H54 (cell line): ENCODE results near the gene GNLY.

Experiments used
- DNase-seq: peaks from one replicate; pipeline ENCODE4 v3.0.0; 2011; ENCODE audit warnings: low spot score, mixed read lengths; ENCODE audit not compliant: insufficient read length
- FAIRE-seq: peaks from 3 replicates; lab custom pipeline; 2011; peaks lifted over from hg19 to GRCh38; lab: Jason Lieb, UNC
- POLR2A ChIP-seq: IDR thresholded peaks from 2 replicates; pipeline ENCODE4 v1.6.1; 2011; ENCODE audit warnings: low read depth, mild to moderate bottlenecking, low read length

GNLY gene

GRCh38 chr2:85684806-85685205 lies 9.4 kb upstream of the GNLY start:
- FAIRE-seq (no peak), DNase-seq (no peak)
- TF ChIP-seq POLR2A, result no peak

GRCh38 chr2:85690932-85691331 lies 3.2 kb upstream of the GNLY start:
- FAIRE-seq (no peak), DNase-seq (no peak)

GRCh38 chr2:85692039-85692645 lies 2.0 kb upstream of the GNLY start:
- DNase-seq (no peak), FAIRE-seq (no peak)
- TF ChIP-seq POLR2A, result no peak

More at GRCh38 chr2:85690932-85691331, 3.2 kb upstream of the GNLY start:
- no peak for TF ChIP-seq POLR2A

GRCh38 chr2:85695121-85695520 lies 963 bp downstream of the GNLY start:
- no peak for TF ChIP-seq POLR2A
- FAIRE-seq, result no peak
- DNase-seq, result no peak

GRCh38 chr2:85695691-85696668 lies 1.8 kb downstream of the GNLY start:
- FAIRE-seq (no peak), DNase-seq (no peak)
- TF ChIP-seq POLR2A, result no peak

- DNase-seq (no peak), FAIRE-seq (no peak)
- TF ChIP-seq POLR2A, result no peak
These were observed 2.9 kb downstream of the GNLY start for GRCh38 chr2:85697096-85697495.

- TF ChIP-seq POLR2A, result no peak
- DNase-seq (no peak), FAIRE-seq (no peak)
These were observed 3.6 kb downstream of the GNLY start for GRCh38 chr2:85697716-85698115.

- FAIRE-seq (no peak), DNase-seq (no peak)
- no peak for TF ChIP-seq POLR2A
These were observed 4.2 kb downstream of the GNLY start for GRCh38 chr2:85698184-85698879.

GRCh38 chr2:85698880-85699254 lies 4.7 kb downstream of the GNLY start:
- TF ChIP-seq POLR2A, result no peak
- DNase-seq (no peak), FAIRE-seq (no peak)

GRCh38 chr2:85699325-85699724 lies 5.2 kb downstream of the GNLY start:
- no peak for DNase-seq
- FAIRE-seq, result no peak
- TF ChIP-seq POLR2A, result no peak

- TF ChIP-seq POLR2A, result no peak
- FAIRE-seq (no peak), DNase-seq (no peak)
These were observed 8.0 kb downstream of the GNLY start for GRCh38 chr2:85702172-85702571.

GRCh38 chr2:85702800-85703199 lies 8.6 kb downstream of the GNLY start:
- DNase-seq (no peak), FAIRE-seq (no peak)
- no peak for TF ChIP-seq POLR2A

GRCh38 chr2:85703329-85703728 lies 9.2 kb downstream of the GNLY start:
- DNase-seq, result no peak
- TF ChIP-seq POLR2A, result no peak
- FAIRE-seq, result no peak

GRCh38 chr2:85704038-85704437 lies 9.9 kb downstream of the GNLY start:
- FAIRE-seq (no peak), DNase-seq (no peak)
- TF ChIP-seq POLR2A, result no peak
